HG03520 (cell line): ENCODE measurements around the gene RAB3IL1.
"Not testable (repeated sequence)": the region's sequence is repeated elsewhere in the genome, so short reads cannot be mapped to it uniquely, and the experiment has no call there.

Experiments used
- ATAC-seq: cut with Tn5 transposase; IDR thresholded peaks from one replicate; pipeline ENCODE4 v1.9.1; 2021; ENCODE audit warnings: mild to moderate bottlenecking, moderate library complexity; ENCODE audit not compliant: unreplicated experiment

RAB3IL1 gene

GRCh38 chr11:61887839-61888494 lies 29.4 kb downstream of the RAB3IL1 start:
- ATAC-seq: no peak

- ATAC-seq: no peak
Measured at GRCh38 chr11:61886643-61887042, 30.7 kb downstream of the RAB3IL1 start.

GRCh38 chr11:61885784-61886580 lies 31.4 kb downstream of the RAB3IL1 start:
- ATAC-seq: no peak

- no peak for ATAC-seq
Measured at GRCh38 chr11:61885166-61885778, 32.1 kb downstream of the RAB3IL1 start.

GRCh38 chr11:61883947-61884346 lies 33.4 kb downstream of the RAB3IL1 start:
- no peak for ATAC-seq

- ATAC-seq: no peak
Measured at GRCh38 chr11:61883327-61883726, 34.0 kb downstream of the RAB3IL1 start.

GRCh38 chr11:61882879-61883278 lies 34.5 kb downstream of the RAB3IL1 start:
- no peak for ATAC-seq

- not testable (repeated sequence) for ATAC-seq
Measured at GRCh38 chr11:61882267-61882666, 35.1 kb downstream of the RAB3IL1 start.

GRCh38 chr11:61881397-61881796 lies 36.0 kb downstream of the RAB3IL1 start:
- ATAC-seq: no peak

GRCh38 chr11:61880454-61880853 lies 36.9 kb downstream of the RAB3IL1 start:
- no peak for ATAC-seq

- ATAC-seq: no peak
Measured at GRCh38 chr11:61880031-61880430, 37.3 kb downstream of the RAB3IL1 start.

- ATAC-seq: no peak
Measured at GRCh38 chr11:61879152-61879551, 38.2 kb downstream of the RAB3IL1 start.

GRCh38 chr11:61875698-61876097 lies 41.7 kb downstream of the RAB3IL1 start:
- ATAC-seq: no peak

GRCh38 chr11:61874853-61875252 lies 42.5 kb downstream of the RAB3IL1 start:
- no peak for ATAC-seq

GRCh38 chr11:61874377-61874809 lies 43.0 kb downstream of the RAB3IL1 start:
- ATAC-seq: no peak

- no peak for ATAC-seq
Measured at GRCh38 chr11:61873588-61874376, 43.6 kb downstream of the RAB3IL1 start.

GRCh38 chr11:61872935-61873565 lies 44.3 kb downstream of the RAB3IL1 start:
- ATAC-seq: no peak

- no peak for ATAC-seq
Measured at GRCh38 chr11:61871158-61871597, 46.2 kb downstream of the RAB3IL1 start.

- ATAC-seq: no peak
Measured at GRCh38 chr11:61870541-61871031, 46.8 kb downstream of the RAB3IL1 start.

GRCh38 chr11:61869708-61870451 lies 47.5 kb downstream of the RAB3IL1 start:
- no peak for ATAC-seq
